RWPE1 (cell line): ENCODE results near the gene PHACTR3.
A peak's percentile ranks its signal among the peaks of the same experiment; 100 is the strongest.
"Not testable (repeated sequence)": the region's sequence is repeated elsewhere in the genome, so short reads cannot be mapped to it uniquely, and the experiment has no call there.

Experiments
- CTCF ChIA-PET: fragments of 350-600 bp; sonication (Branson Sonifier 250); formaldehyde crosslinking; extraction: SDS; loops from one replicate; lab custom pipeline; 2021; lab: Yijun Ruan, JAX
- POLR2A ChIA-PET: fragments of 400-600 bp; formaldehyde crosslinking; extraction: SDS; loops from one replicate; lab custom pipeline; 2020; ENCODE audit warnings: antibody characterized with exemption; ENCODE audit not compliant: low non-redundant PET; lab: Yijun Ruan, JAX
- DNase-seq: peaks from one replicate; pipeline ENCODE4 v3.0.0; 2012; ENCODE audit warnings: low spot score
- H3K27ac ChIP-seq: fragments of 450-650 bp; 2 replicates; pipeline ENCODE4 v1.5.1; 2017
- TF ChIP-seq, protein P1 (sequence below): fragments of 450-650 bp; conservative IDR thresholded peaks from 2 replicates; pipeline ENCODE4 v1.5.1; 2017; ENCODE audit warnings: low read depth, mild to moderate bottlenecking

PHACTR3 gene

GRCh38 chr20:59848182-59848581 lies 243.8 kb downstream of the PHACTR3 start:
- no peak for DNase-seq
- H3K27ac ChIP-seq: no peak overlapping the region
- TF ChIP-seq, protein P1, sequence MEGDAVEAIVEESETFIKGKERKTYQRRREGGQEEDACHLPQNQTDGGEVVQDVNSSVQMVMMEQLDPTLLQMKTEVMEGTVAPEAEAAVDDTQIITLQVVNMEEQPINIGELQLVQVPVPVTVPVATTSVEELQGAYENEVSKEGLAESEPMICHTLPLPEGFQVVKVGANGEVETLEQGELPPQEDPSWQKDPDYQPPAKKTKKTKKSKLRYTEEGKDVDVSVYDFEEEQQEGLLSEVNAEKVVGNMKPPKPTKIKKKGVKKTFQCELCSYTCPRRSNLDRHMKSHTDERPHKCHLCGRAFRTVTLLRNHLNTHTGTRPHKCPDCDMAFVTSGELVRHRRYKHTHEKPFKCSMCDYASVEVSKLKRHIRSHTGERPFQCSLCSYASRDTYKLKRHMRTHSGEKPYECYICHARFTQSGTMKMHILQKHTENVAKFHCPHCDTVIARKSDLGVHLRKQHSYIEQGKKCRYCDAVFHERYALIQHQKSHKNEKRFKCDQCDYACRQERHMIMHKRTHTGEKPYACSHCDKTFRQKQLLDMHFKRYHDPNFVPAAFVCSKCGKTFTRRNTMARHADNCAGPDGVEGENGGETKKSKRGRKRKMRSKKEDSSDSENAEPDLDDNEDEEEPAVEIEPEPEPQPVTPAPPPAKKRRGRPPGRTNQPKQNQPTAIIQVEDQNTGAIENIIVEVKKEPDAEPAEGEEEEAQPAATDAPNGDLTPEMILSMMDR: no peak
- POLR2A ChIA-PET: no interaction called here
- CTCF ChIA-PET: interaction anchor here (0.5 to 1.6 kb wide), 5 partner anchors 9 to 395 kb away, joined by 3 to 9 read pairs (median 3); no protein-coding TSS in a partner anchor

DNA sequence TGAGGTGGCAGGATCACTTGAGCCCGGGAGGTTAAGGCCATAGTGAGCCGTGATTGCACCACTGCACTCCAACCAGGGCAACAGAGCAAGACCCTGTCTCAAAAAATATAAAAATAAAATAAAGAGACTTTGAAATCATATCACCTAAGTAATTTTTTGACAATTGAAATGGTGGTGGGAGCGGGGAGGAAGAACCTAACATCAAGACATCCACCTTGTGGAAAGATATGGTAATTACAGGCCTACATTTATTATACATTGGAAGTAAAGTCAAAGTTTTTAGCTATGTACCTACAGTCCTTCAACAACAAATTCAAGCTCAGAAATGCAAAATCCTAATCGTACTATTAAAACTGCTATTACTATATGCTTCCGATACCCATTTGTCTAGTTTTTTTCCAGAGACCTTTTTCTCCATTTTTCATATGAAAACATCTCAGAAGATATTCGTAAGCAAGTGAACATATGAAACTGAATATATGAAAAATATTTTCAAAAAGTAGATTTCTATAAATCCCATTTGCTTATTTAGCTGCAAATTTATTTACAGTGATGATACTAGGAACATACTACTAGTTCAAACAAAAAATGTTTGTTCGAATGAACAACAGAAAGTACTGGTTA lies 245.8 kb downstream of the PHACTR3 start:
- peak; percentile 71 for DNase-seq
- H3K27ac ChIP-seq: peak overlapping the region; percentile 29; the same call in 1 of the 2 replicates
- TF ChIP-seq, protein P1: peak; percentile 92
- CTCF ChIA-PET: interaction anchor here (0.6 to 5.5 kb wide), 24 partner anchors 8 to 1117 kb away, joined by 3 to 69 read pairs (median 4); no protein-coding TSS in a partner anchor
- POLR2A ChIA-PET: no interaction called here

GRCh38 chr20:59856526-59856925 lies 252.2 kb downstream of the PHACTR3 start:
- CTCF ChIA-PET: interaction anchor here (0.7 kb wide), 1 partner anchor 9 kb away, joined by 3 read pairs; no protein-coding TSS in a partner anchor
- POLR2A ChIA-PET, H3K27ac ChIP-seq, DNase-seq: not testable (repeated sequence)

DNA sequence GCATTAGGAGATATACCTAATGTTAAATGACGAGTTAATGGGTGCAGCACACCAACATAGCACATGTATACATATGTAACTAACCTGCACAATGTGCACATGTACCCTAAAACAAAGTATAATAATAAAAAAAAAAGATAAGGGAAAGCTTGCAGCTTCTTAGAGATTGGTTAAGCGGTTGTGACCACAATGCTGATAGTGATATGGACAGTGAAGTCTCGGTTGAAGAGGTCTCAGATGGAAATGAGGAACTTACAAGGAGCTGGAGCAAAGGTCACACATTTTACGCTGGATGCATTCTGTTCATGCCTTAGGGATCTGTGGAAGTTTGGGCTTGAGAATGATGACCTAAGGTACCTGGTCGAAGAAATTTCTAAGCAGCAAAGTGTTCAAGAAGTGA lies 252.6 kb downstream of the PHACTR3 start:
- H3K27ac ChIP-seq, POLR2A ChIA-PET, DNase-seq: not testable (repeated sequence)
- CTCF ChIA-PET: interaction anchor here (0.7 kb wide), 1 partner anchor 9 kb away, joined by 3 read pairs; no protein-coding TSS in a partner anchor

DNA sequence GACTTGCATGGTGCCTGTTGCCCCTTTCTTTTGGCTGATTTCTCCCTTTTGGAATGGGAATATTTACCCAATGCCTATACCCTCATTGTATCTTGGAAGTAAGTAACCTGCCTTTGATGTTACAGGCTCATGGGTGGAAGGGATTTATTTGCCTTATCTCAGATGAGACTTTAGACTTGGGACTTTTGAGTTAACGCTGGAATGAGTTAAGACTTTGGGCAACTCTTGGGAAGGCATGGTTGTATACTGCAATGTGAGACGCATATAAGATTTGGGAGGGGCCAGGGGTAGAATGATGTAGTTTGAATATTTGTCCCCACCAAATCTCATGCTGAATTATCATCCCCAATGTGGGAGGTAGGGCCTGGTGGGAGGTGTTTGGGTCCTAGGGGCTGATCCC lies 253.6 kb downstream of the PHACTR3 start:
- CTCF ChIA-PET: interaction anchor here (0.6 to 1.0 kb wide), 2 partner anchors 8 to 16 kb away, joined by 3 read pairs; no protein-coding TSS in a partner anchor
- no peak overlapping the region for H3K27ac ChIP-seq
- no peak for DNase-seq
- POLR2A ChIA-PET: no interaction called here
- TF ChIP-seq, protein P1: no peak

DNA sequence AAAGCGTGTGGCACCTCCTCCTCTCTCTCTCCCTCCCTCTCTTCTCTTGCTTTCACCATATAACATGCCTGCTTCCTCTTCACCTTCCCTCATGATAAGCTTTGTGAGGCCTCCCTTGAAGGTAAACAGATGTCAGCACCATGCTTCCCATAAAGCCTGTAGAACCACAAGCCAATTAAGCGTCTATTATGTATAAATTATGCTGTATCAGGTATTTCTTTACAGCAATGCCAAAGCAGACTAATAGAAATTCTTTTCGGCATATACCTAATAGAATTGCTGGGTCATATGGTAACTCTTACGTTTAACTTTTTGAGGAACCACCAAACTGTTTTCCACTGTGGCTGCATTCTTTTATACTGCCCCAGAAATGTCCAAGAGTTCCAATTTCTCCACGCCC lies 254.1 kb downstream of the PHACTR3 start:
- POLR2A ChIA-PET: no interaction called here
- CTCF ChIA-PET: interaction anchor here (0.6 to 1.0 kb wide), 2 partner anchors 8 to 17 kb away, joined by 3 read pairs; no protein-coding TSS in a partner anchor
- no peak overlapping the region for H3K27ac ChIP-seq
- TF ChIP-seq, protein P1: no peak
- no peak for DNase-seq

DNA sequence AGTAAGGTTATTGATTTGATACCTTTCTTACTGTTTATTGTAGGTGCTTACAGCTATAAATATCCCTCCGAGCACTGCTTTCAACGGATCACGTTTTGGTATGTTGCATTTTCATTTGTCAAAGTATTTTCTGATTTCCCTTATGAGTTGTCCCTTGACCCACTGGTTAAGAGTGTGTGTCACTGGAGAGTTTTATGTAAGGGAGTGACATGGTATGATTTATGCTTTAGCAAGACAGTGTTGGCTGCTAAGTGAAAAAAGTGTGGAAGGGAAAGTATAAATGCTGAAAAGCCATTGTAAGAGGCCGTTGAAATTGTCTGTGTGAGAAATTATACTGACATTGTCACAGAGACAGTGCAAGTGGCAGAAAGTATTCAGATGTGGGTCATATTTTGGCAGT lies 257.1 kb downstream of the PHACTR3 start:
- H3K27ac ChIP-seq: no peak overlapping the region
- ChIA-PET CTCF (no interaction called here), POLR2A (no interaction called here)
- no peak for DNase-seq
- TF ChIP-seq, protein P1: no peak
